ENCODE data around the gene SH2D7. TPM values are rescaled to one million over a fixed set of nuclear protein-coding genes. Genes with fewer than 3 reads are reported as not detected.

Gene SH2D7
- polyA plus RNA-seq, 1 donor from 2014 or later = not detected

GRCh38 chr15:78133801-78134200, 41.4 kb downstream of the SH2D7 start:
- Histone ChIP-seq H3K9me3 (ENCODE audit: low read length) (no peaks in the 10 kb centered on the region), H3K27me3 (ENCODE audit: insufficient read depth, low read depth, low read length) (no peaks in the 10 kb centered on the region), H3K27ac (ENCODE audit: low read length) (no peak overlapping the region), H3K79me2 (replicated peaks; ENCODE audit: insufficient read depth, low read length) (no peaks in the 10 kb centered on the region), H4K20me1 (ENCODE audit: insufficient read depth) (no peaks in the 10 kb centered on the region), H3K4me2 (ENCODE audit: low read length) (no peak overlapping the region), H3K9ac (ENCODE audit: low read length) (no peak overlapping the region), H3F3A (ENCODE audit: insufficient read depth, low read length, poor library complexity, severe bottlenecking) (peaks cover 4% of the 10 kb centered on the region), H3K36me3 (ENCODE audit: insufficient read depth, low read length) (no peaks in the 10 kb centered on the region), H3K4me3 (ENCODE audit: low read length) (no peak overlapping the region), H2AFZ (ENCODE audit: low read depth, low read length) (no peak overlapping the region), H3K9me2 (ENCODE audit: insufficient read depth, low read length) (no peaks in the 10 kb centered on the region)
- TF ChIP-seq EP300 (conservative IDR thresholded peaks at IDR 0.05; ENCODE audit: poor library complexity, severe bottlenecking) (no peak), REST (IDR thresholded peaks at IDR 0.05; ENCODE audit: borderline replicate concordance) (no peak)
- TF ChIP-seq, protein P1, sequence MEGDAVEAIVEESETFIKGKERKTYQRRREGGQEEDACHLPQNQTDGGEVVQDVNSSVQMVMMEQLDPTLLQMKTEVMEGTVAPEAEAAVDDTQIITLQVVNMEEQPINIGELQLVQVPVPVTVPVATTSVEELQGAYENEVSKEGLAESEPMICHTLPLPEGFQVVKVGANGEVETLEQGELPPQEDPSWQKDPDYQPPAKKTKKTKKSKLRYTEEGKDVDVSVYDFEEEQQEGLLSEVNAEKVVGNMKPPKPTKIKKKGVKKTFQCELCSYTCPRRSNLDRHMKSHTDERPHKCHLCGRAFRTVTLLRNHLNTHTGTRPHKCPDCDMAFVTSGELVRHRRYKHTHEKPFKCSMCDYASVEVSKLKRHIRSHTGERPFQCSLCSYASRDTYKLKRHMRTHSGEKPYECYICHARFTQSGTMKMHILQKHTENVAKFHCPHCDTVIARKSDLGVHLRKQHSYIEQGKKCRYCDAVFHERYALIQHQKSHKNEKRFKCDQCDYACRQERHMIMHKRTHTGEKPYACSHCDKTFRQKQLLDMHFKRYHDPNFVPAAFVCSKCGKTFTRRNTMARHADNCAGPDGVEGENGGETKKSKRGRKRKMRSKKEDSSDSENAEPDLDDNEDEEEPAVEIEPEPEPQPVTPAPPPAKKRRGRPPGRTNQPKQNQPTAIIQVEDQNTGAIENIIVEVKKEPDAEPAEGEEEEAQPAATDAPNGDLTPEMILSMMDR (IDR thresholded peaks at IDR 0.05; ENCODE audit: poor library complexity, severe bottlenecking) = no peak

GRCh38 chr15:78139578-78139977, 47.2 kb downstream of the SH2D7 start:
- H3K27ac ChIP-seq (ENCODE audit: low read length) = no peak overlapping the region
- no peak for TF ChIP-seq EP300 (conservative IDR thresholded peaks at IDR 0.05; ENCODE audit: poor library complexity, severe bottlenecking)
- TF ChIP-seq POLR2AphosphoS5 (IDR thresholded peaks at IDR 0.05) = no peak
- TF ChIP-seq EZH2 (IDR thresholded peaks at IDR 0.05; ENCODE audit: borderline replicate concordance, insufficient read depth, low read length, poor library complexity, severe bottlenecking) = no peak
- no peak for TF ChIP-seq TAF1 (IDR thresholded peaks at IDR 0.05; ENCODE audit: low read depth)
- TF ChIP-seq MXI1 (conservative IDR thresholded peaks at IDR 0.05; ENCODE audit: poor library complexity, severe bottlenecking) = no peak
- TF ChIP-seq, protein P1 (IDR thresholded peaks at IDR 0.05; ENCODE audit: poor library complexity, severe bottlenecking) = no peak
- TF ChIP-seq REST (IDR thresholded peaks at IDR 0.05; ENCODE audit: borderline replicate concordance) = no peak
- TF ChIP-seq SMC3 (conservative IDR thresholded peaks at IDR 0.05; ENCODE audit: poor library complexity) = no peak
- no peak for TF ChIP-seq RAD21 (conservative IDR thresholded peaks at IDR 0.05)

More at GRCh38 chr15:78139578-78139977, 47.2 kb downstream of the SH2D7 start:
- H3K27me3 ChIP-seq (ENCODE audit: insufficient read depth, low read depth, low read length) = no peaks in the 10 kb centered on the region
- no peaks in the 10 kb centered on the region for H4K20me1 ChIP-seq (ENCODE audit: insufficient read depth)
- H3K36me3 ChIP-seq (ENCODE audit: insufficient read depth, low read length) = no peaks in the 10 kb centered on the region
- no peaks in the 10 kb centered on the region for H3K79me2 ChIP-seq (replicated peaks; ENCODE audit: insufficient read depth, low read length)
- no peak overlapping the region for H3K4me2 ChIP-seq (ENCODE audit: low read length)
- no peaks in the 10 kb centered on the region for H3K9me3 ChIP-seq (ENCODE audit: low read length)
- no peaks in the 10 kb centered on the region for H3F3A ChIP-seq (ENCODE audit: insufficient read depth, low read length, poor library complexity, severe bottlenecking)
- no peak overlapping the region for H2AFZ ChIP-seq (ENCODE audit: low read depth, low read length)
- H3K9ac ChIP-seq (ENCODE audit: low read length) = no peak overlapping the region
- no peaks in the 10 kb centered on the region for H3K9me2 ChIP-seq (ENCODE audit: insufficient read depth, low read length)
- no peak overlapping the region for H3K4me3 ChIP-seq (ENCODE audit: low read length)

Measured in neural cell (in vitro differentiated cells).